ENCODE results near the gene GNB1L. TPM values are rescaled to one million over a fixed set of nuclear protein-coding genes. Genes with fewer than 3 reads are reported as not detected.
A peak's percentile ranks its signal among the peaks of the same experiment; 100 is the strongest.

Gene GNB1L
- total RNA-seq, 2 experiments from 2014 or later, result 11.9 to 12.7 TPM

GRCh38 chr22:19770349-19771220, 84.1 kb downstream of the GNB1L start:
- Mint-ChIP-seq H3K9me3 (no peaks in the 10 kb centered on the region), H3K27me3 (peaks cover 55% of the 10 kb centered on the region), H3K27ac (no peak overlapping the region), H3K36me3 (no peaks in the 10 kb centered on the region), H3K4me1 (peaks cover 5% of the 10 kb centered on the region), H3K4me3 (no peak overlapping the region)
- POLR2A ChIA-PET, result no interaction called here
- DNase-seq (no peak), ATAC-seq (ENCODE audit: low read depth) (no peak)

- H3K4me3 Mint-ChIP-seq, result no peak overlapping the region
- H3K27ac Mint-ChIP-seq, result no peak overlapping the region
- peaks cover 9% of the 10 kb centered on the region for H3K4me1 Mint-ChIP-seq
- POLR2A ChIA-PET, result interaction anchor here (0.8 kb wide), 1 partner anchor 141 kb away, joined by 4 read pairs; no protein-coding TSS in a partner anchor
- ATAC-seq (ENCODE audit: low read depth), result no peak
- H3K27me3 Mint-ChIP-seq, result peaks cover 67% of the 10 kb centered on the region
- no peaks in the 10 kb centered on the region for H3K9me3 Mint-ChIP-seq
- no peak for DNase-seq
- no peaks in the 10 kb centered on the region for H3K36me3 Mint-ChIP-seq
Observed at GRCh38 chr22:19769393-19769715, 85.3 kb downstream of the GNB1L start.

- peak overlapping the region; percentile 75 for H3K4me3 Mint-ChIP-seq
- POLR2A ChIA-PET, result no interaction called here
- H3K27me3 Mint-ChIP-seq, result peaks cover 67% of the 10 kb centered on the region
- ATAC-seq (ENCODE audit: low read depth) (peak; percentile 32), DNase-seq (no peak)
- no peaks in the 10 kb centered on the region for H3K36me3 Mint-ChIP-seq
- no peak overlapping the region for H3K27ac Mint-ChIP-seq
- H3K4me1 Mint-ChIP-seq, result peaks cover 7% of the 10 kb centered on the region
- H3K9me3 Mint-ChIP-seq, result no peaks in the 10 kb centered on the region
Observed at GRCh38 chr22:19767427-19768341, 87.0 kb downstream of the GNB1L start.

GRCh38 chr22:19766511-19767426, 87.9 kb downstream of the GNB1L start:
- Mint-ChIP-seq H3K36me3 (no peaks in the 10 kb centered on the region), H3K27me3 (peaks cover 63% of the 10 kb centered on the region), H3K4me3 (peak overlapping the region; percentile 75), H3K27ac (no peak overlapping the region), H3K9me3 (no peaks in the 10 kb centered on the region), H3K4me1 (peaks cover 7% of the 10 kb centered on the region)
- ATAC-seq (ENCODE audit: low read depth), result peak; percentile 83
- POLR2A ChIA-PET, result interaction anchor here (0.8 to 2.1 kb wide), 4 partner anchors 10 to 120 kb away, joined by 3 to 5 read pairs (median 4); no protein-coding TSS in a partner anchor
- peak; percentile 82 for DNase-seq

- Mint-ChIP-seq H3K27ac (no peak overlapping the region), H3K27me3 (peaks cover 63% of the 10 kb centered on the region), H3K36me3 (no peaks in the 10 kb centered on the region), H3K4me1 (peaks cover 10% of the 10 kb centered on the region), H3K4me3 (no peak overlapping the region), H3K9me3 (no peaks in the 10 kb centered on the region)
- POLR2A ChIA-PET, result interaction anchor here (0.8 to 2.1 kb wide), 4 partner anchors 11 to 121 kb away, joined by 3 to 5 read pairs (median 4); no protein-coding TSS in a partner anchor
- no peak for ATAC-seq (ENCODE audit: low read depth)
- no peak for DNase-seq
Observed at GRCh38 chr22:19766240-19766510, 88.5 kb downstream of the GNB1L start.

GRCh38 chr22:19765477-19766239, 89.0 kb downstream of the GNB1L start:
- peak overlapping the region; percentile 72 for H3K4me3 Mint-ChIP-seq
- peaks cover 10% of the 10 kb centered on the region for H3K4me1 Mint-ChIP-seq
- POLR2A ChIA-PET, result interaction anchor here (1.1 to 2.1 kb wide), 3 partner anchors 11 to 121 kb away, joined by 3 to 5 read pairs (median 5); no protein-coding TSS in a partner anchor
- DNase-seq (peak; percentile 71), ATAC-seq (ENCODE audit: low read depth) (peak; percentile 49)
- no peaks in the 10 kb centered on the region for H3K36me3 Mint-ChIP-seq
- no peaks in the 10 kb centered on the region for H3K9me3 Mint-ChIP-seq
- peaks cover 63% of the 10 kb centered on the region for H3K27me3 Mint-ChIP-seq
- H3K27ac Mint-ChIP-seq, result peak overlapping the region; percentile 65

GRCh38 chr22:19764636-19765476, 89.8 kb downstream of the GNB1L start:
- no peaks in the 10 kb centered on the region for H3K36me3 Mint-ChIP-seq
- H3K27ac Mint-ChIP-seq, result no peak overlapping the region
- no peaks in the 10 kb centered on the region for H3K9me3 Mint-ChIP-seq
- POLR2A ChIA-PET, result interaction anchor here (2.1 kb wide), 1 partner anchor 122 kb away, joined by 5 read pairs; no protein-coding TSS in a partner anchor
- peak overlapping the region; percentile 72 for H3K4me3 Mint-ChIP-seq
- DNase-seq (no peak), ATAC-seq (ENCODE audit: low read depth) (no peak)
- peaks cover 62% of the 10 kb centered on the region for H3K27me3 Mint-ChIP-seq
- H3K4me1 Mint-ChIP-seq, result peaks cover 14% of the 10 kb centered on the region

GRCh38 chr22:19764299-19764593, 90.4 kb downstream of the GNB1L start:
- peaks cover 16% of the 10 kb centered on the region for H3K4me1 Mint-ChIP-seq
- POLR2A ChIA-PET, result no interaction called here
- DNase-seq, result no peak
- no peaks in the 10 kb centered on the region for H3K36me3 Mint-ChIP-seq
- no peak overlapping the region for H3K4me3 Mint-ChIP-seq
- peaks cover 62% of the 10 kb centered on the region for H3K27me3 Mint-ChIP-seq
- H3K27ac Mint-ChIP-seq, result no peak overlapping the region
- H3K9me3 Mint-ChIP-seq, result no peaks in the 10 kb centered on the region
- no peak for ATAC-seq (ENCODE audit: low read depth)

GRCh38 chr22:19763458-19764298, 91.0 kb downstream of the GNB1L start:
- no peak for DNase-seq
- no peaks in the 10 kb centered on the region for H3K9me3 Mint-ChIP-seq
- H3K27ac Mint-ChIP-seq, result no peak overlapping the region

GRCh38 chr22:19762568-19763457, 91.9 kb downstream of the GNB1L start:
- Mint-ChIP-seq H3K4me3 (no peak overlapping the region), H3K9me3 (no peaks in the 10 kb centered on the region), H3K27me3 (peaks cover 63% of the 10 kb centered on the region), H3K4me1 (peaks cover 16% of the 10 kb centered on the region), H3K27ac (no peak overlapping the region), H3K36me3 (no peaks in the 10 kb centered on the region)
- POLR2A ChIA-PET, result no interaction called here
- DNase-seq (no peak), ATAC-seq (ENCODE audit: low read depth) (no peak)

More at GRCh38 chr22:19763458-19764298, 91.0 kb downstream of the GNB1L start:
- POLR2A ChIA-PET, result no interaction called here
- Mint-ChIP-seq H3K27me3 (peaks cover 62% of the 10 kb centered on the region), H3K4me3 (no peak overlapping the region), H3K36me3 (no peaks in the 10 kb centered on the region), H3K4me1 (peaks cover 16% of the 10 kb centered on the region)
- ATAC-seq (ENCODE audit: low read depth), result no peak
